PC-9 (cell line): ENCODE results near the gene ZNF567. TPM values are rescaled to one million over a fixed set of nuclear protein-coding genes. Genes with fewer than 3 reads are reported as not detected.
A peak's percentile ranks its signal among the peaks of the same experiment; 100 is the strongest.
"Not testable (repeated sequence)": the region's sequence is repeated elsewhere in the genome, so short reads cannot be mapped to it uniquely, and the experiment has no call there.

Experiments
- BruUV-seq: library from RNA; stranded (reverse); fragments of 400-500 nt; replicated peaks from 2 replicates; lab custom pipeline; 2021; lab: Mats Ljungman, UMichigan
- CTCF ChIA-PET: fragments of 300-600 bp; sonication (Branson Sonifier 250); formaldehyde crosslinking; loops from one replicate; lab custom pipeline; 2022; ENCODE audit warnings: antibody characterized with exemption; lab: Charles Lee
- POLR2A ChIA-PET: fragments of 300-600 bp; sonication (Branson Sonifier 250); formaldehyde crosslinking; loops from one replicate; lab custom pipeline; 2022; ENCODE audit warnings: antibody characterized with exemption; ENCODE audit not compliant: unreplicated experiment; lab: Charles Lee
- DNase-seq, 2 experiments: peaks; one replicate each; pipeline versions ENCODE4 v3.0.0 to v3.0.0-alpha.2; 2015 to 2022; ENCODE audit warnings: mixed read lengths in 1 of 2
- H2AFZ ChIP-seq: fragments of 200-600 bp; sonication (generic); 2 replicates; pipeline ENCODE4 v1.8.1; 2017; ENCODE audit warnings: antibody characterized with exemption
- H3F3A ChIP-seq: fragments of 200-600 bp; sonication (generic); 2 replicates; pipeline ENCODE4 v1.8.1; 2017; ENCODE audit warnings: antibody characterized with exemption, mild to moderate bottlenecking, low read depth; ENCODE audit not compliant: insufficient read depth
- H3K27ac ChIP-seq: fragments of 200-600 bp; sonication (generic); 2 replicates; pipeline ENCODE4 v1.6.1; 2016; ENCODE audit warnings: mixed run types
- H3K27me3 ChIP-seq: fragments of 200-600 bp; sonication (generic); 2 replicates; pipeline ENCODE4 v1.6.1; 2016; ENCODE audit warnings: low read depth, mixed run types; ENCODE audit not compliant: insufficient read depth
- H3K36me3 ChIP-seq: fragments of 200-600 bp; sonication (generic); 2 replicates; pipeline ENCODE4 v1.6.1; 2016; ENCODE audit warnings: low read depth, mixed run types
- H3K4me1 ChIP-seq: fragments of 200-600 bp; sonication (generic); replicated peaks from 2 replicates; pipeline ENCODE4 v1.6.1; 2016; ENCODE audit warnings: mixed run types; ENCODE audit not compliant: insufficient read depth
- H3K4me2 ChIP-seq: fragments of 200-600 bp; sonication (generic); 2 replicates; pipeline ENCODE4 v1.6.1; 2017; ENCODE audit warnings: mixed run types
- H3K4me3 ChIP-seq: fragments of 200-600 bp; sonication (generic); 2 replicates; pipeline ENCODE4 v1.6.1; 2016; ENCODE audit warnings: mixed run types
- H3K79me2 ChIP-seq: fragments of 200-600 bp; sonication (generic); 2 replicates; pipeline ENCODE4 v1.6.1; 2017; ENCODE audit warnings: low read depth, mixed run types
- H3K9me2 ChIP-seq: fragments of 200-600 bp; sonication (generic); 2 replicates; pipeline ENCODE4 v1.8.1; 2017; ENCODE audit warnings: mild to moderate bottlenecking; ENCODE audit not compliant: insufficient read depth
- H3K9me3 ChIP-seq: fragments of 200-600 bp; sonication (generic); 2 replicates; pipeline ENCODE4 v1.8.1; 2016; ENCODE audit warnings: low read depth; ENCODE audit not compliant: insufficient read depth
- H4K20me1 ChIP-seq: fragments of 200-600 bp; sonication (generic); 2 replicates; pipeline ENCODE4 v1.8.1; 2017; ENCODE audit not compliant: insufficient read depth
- EZH2 ChIP-seq: fragments of 200-600 bp; sonication (generic); IDR thresholded peaks from 2 replicates; pipeline ENCODE4 v1.8.0; 2017; ENCODE audit warnings: antibody characterized with exemption, low read depth
- intact Hi-C: fragments of 100-400 bp; cut with micrococcal nuclease; formaldehyde crosslinking; loops from one replicate; pipeline ENCODE4 v1.10.0; 2022; ENCODE audit not compliant: unreplicated experiment
- total RNA-seq: library from RNA; stranded (reverse); gene quantifications from 2 replicates; pipeline ENCODE4 v1.2.3, GENCODE V29; 2021
- TF ChIP-seq, protein P1 (sequence below): fragments of 200-600 bp; sonication (generic); conservative IDR thresholded peaks from 2 replicates; pipeline ENCODE4 v1.6.1; 2017; ENCODE audit warnings: mixed run types, antibody characterized with exemption, mild to moderate bottlenecking, moderate library complexity

Gene ZNF567
- total RNA-seq, 1 experiment from 2014 or later: 7.0 TPM

GRCh38 chr19:36745870-36746269 lies 58.5 kb downstream of the ZNF567 start:
- intact Hi-C loops: no loop called here
- TF ChIP-seq, protein P1, sequence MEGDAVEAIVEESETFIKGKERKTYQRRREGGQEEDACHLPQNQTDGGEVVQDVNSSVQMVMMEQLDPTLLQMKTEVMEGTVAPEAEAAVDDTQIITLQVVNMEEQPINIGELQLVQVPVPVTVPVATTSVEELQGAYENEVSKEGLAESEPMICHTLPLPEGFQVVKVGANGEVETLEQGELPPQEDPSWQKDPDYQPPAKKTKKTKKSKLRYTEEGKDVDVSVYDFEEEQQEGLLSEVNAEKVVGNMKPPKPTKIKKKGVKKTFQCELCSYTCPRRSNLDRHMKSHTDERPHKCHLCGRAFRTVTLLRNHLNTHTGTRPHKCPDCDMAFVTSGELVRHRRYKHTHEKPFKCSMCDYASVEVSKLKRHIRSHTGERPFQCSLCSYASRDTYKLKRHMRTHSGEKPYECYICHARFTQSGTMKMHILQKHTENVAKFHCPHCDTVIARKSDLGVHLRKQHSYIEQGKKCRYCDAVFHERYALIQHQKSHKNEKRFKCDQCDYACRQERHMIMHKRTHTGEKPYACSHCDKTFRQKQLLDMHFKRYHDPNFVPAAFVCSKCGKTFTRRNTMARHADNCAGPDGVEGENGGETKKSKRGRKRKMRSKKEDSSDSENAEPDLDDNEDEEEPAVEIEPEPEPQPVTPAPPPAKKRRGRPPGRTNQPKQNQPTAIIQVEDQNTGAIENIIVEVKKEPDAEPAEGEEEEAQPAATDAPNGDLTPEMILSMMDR: no peak
- no peak for TF ChIP-seq EZH2
- peaks cover 60% of the 10 kb centered on the region for H3K9me3 ChIP-seq
- no peak overlapping the region for H3K4me3 ChIP-seq
- no TSS peak for BruUV-seq
- POLR2A ChIA-PET: no interaction called here
- no peaks in the 10 kb centered on the region for H3K4me1 ChIP-seq
- no peaks in the 10 kb centered on the region for H3K27me3 ChIP-seq
- DNase-seq: peak in 1 of 2 experiments; percentile 46
- no peaks in the 10 kb centered on the region for H3K79me2 ChIP-seq
- H2AFZ ChIP-seq: no peak overlapping the region
- H3K36me3 ChIP-seq: peaks cover 41% of the 10 kb centered on the region
- H3K9me2 ChIP-seq: no peaks in the 10 kb centered on the region
- no peaks in the 10 kb centered on the region for H4K20me1 ChIP-seq
- CTCF ChIA-PET: no interaction called here
- H3F3A ChIP-seq: no peaks in the 10 kb centered on the region; the same call in 1 of the 2 replicates
- no peak overlapping the region for H3K4me2 ChIP-seq
- no peak overlapping the region for H3K27ac ChIP-seq

DNA sequence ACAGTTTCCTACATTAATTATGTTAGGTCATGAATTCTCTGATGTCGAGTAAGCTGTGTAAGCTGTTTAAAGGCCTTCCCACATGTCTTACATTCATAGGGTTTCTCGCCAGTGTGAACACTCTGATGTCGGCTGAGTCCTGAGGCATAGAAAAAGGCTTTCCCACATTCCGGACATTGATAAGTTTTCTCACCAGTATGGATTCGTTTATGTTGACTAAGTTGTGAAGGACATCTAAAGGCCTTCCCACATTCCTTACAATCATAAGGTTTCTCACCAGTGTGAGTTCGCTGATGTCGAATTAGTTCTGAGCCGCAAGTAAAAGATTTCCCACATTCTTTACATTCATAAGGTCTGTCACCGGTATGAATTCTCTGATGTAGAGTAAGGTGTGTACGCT lies 60.3 kb downstream of the ZNF567 start:
- Histone ChIP-seq H3K9me2 (no peaks in the 10 kb centered on the region), H2AFZ (no peak overlapping the region), H3F3A (no peaks in the 10 kb centered on the region; the same call in 1 of the 2 replicates), H3K4me1 (no peaks in the 10 kb centered on the region), H3K36me3 (peaks cover 53% of the 10 kb centered on the region), H3K4me2 (no peak overlapping the region), H3K9me3 (peaks cover 69% of the 10 kb centered on the region), H3K27me3 (no peaks in the 10 kb centered on the region), H3K27ac (no peak overlapping the region), H3K4me3 (no peak overlapping the region), H3K79me2 (no peaks in the 10 kb centered on the region), H4K20me1 (no peaks in the 10 kb centered on the region)
- ChIA-PET CTCF (no interaction called here), POLR2A (no interaction called here)
- intact Hi-C loops: no loop called here
- no TSS peak for BruUV-seq
- TF ChIP-seq, protein P1: no peak
- no peak for TF ChIP-seq EZH2
- no peak for DNase-seq

- no peak for DNase-seq
- intact Hi-C loops: no loop called here
- no TSS peak for BruUV-seq
- TF ChIP-seq, protein P1: no peak
- TF ChIP-seq EZH2: no peak
- H4K20me1 ChIP-seq: no peaks in the 10 kb centered on the region
- no peaks in the 10 kb centered on the region; the same call in 1 of the 2 replicates for H3F3A ChIP-seq
- ChIA-PET POLR2A (no interaction called here), CTCF (no interaction called here)
- peaks cover 53% of the 10 kb centered on the region for H3K36me3 ChIP-seq
- peaks cover 73% of the 10 kb centered on the region for H3K9me3 ChIP-seq
- H3K27me3 ChIP-seq: no peaks in the 10 kb centered on the region
- H3K4me3 ChIP-seq: no peak overlapping the region
- no peak overlapping the region for H3K4me2 ChIP-seq
- no peaks in the 10 kb centered on the region for H3K4me1 ChIP-seq
- H3K9me2 ChIP-seq: no peaks in the 10 kb centered on the region
- no peak overlapping the region for H3K27ac ChIP-seq
- H2AFZ ChIP-seq: no peak overlapping the region
- H3K79me2 ChIP-seq: no peaks in the 10 kb centered on the region
Observed at GRCh38 chr19:36748431-36749275, 61.2 kb downstream of the ZNF567 start.

DNA sequence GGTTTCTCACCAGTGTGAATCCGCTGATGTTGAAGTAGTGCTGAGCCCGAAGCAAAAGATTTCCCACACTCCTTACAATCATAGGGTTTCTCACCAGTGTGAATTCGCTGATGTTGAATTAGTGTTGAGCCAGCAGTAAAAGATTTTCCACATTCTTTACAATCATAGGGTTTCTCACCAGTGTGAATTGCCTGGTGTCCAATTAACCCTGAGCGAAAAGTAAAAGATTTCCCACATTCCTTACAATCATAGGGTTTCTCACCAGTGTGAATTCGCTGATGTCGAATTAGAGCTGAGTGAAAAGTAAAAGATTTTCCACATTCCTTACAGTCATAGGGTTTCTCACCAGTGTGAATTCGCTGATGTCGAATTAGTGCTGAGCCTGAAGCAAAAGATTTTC lies 62.2 kb downstream of the ZNF567 start:
- H3K9me3 ChIP-seq: peaks cover 73% of the 10 kb centered on the region

More for the DNA sequence above, 62.2 kb downstream of the ZNF567 start:
- H3K27me3 ChIP-seq, BruUV-seq, H2AFZ ChIP-seq, POLR2A ChIA-PET, CTCF ChIA-PET, H3K4me1 ChIP-seq, H3K9me2 ChIP-seq, H4K20me1 ChIP-seq, H3K4me2 ChIP-seq, H3K79me2 ChIP-seq, intact Hi-C loops, DNase-seq, H3F3A ChIP-seq, H3K27ac ChIP-seq: not testable (repeated sequence)
- Histone ChIP-seq H3K36me3 (peaks cover 54% of the 10 kb centered on the region), H3K4me3 (peak overlapping the region; percentile 8; the same call in 1 of the 2 replicates)
